Cerebellar cortex (tissue), 1 donor: Measurements from ENCODE around the gene BTD.

ENCODE experiments used
- DNase-seq: peaks from one replicate; pipeline ENCODE4 v3.0.0-alpha.2; 2015; ENCODE audit warnings: low spot score

BTD gene

DNA sequence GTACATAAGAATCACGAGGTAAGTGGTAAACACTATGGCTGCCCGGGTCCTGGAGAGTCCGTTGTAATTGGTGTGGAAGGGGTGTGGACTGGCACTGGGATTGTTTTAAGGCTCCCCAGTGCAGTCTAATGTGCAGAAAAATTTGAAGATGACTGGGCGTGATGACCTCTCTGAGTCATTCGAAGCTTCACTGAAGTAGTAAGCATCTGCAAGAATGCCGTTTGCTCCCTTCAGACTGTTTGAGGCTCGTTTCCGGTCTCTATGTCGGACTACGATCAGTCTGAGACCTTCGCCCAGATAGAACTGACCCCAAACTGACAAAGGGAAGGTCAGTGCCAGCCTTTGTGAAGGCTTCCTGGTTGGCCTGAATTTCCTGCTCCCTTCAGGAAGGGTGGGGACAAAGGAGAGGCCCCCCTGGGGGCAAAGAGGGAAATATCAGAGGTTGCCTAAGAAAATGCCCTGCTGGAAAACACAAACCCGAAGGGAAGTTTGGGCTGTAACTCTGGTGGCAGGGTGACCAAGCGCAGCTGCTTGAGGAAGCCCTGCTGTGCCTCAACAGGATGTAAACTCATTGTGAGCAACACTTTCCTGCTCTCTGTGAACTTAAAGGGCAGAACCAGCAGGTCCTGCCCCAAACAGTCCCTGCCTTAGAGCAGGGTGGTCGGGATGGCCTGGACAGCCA is 34.6 kb downstream of the BTD start:
- DNase-seq = no peak

GRCh38 chr3:15637131-15637951 is 35.8 kb downstream of the BTD start:
- DNase-seq = peak; percentile 72

DNA sequence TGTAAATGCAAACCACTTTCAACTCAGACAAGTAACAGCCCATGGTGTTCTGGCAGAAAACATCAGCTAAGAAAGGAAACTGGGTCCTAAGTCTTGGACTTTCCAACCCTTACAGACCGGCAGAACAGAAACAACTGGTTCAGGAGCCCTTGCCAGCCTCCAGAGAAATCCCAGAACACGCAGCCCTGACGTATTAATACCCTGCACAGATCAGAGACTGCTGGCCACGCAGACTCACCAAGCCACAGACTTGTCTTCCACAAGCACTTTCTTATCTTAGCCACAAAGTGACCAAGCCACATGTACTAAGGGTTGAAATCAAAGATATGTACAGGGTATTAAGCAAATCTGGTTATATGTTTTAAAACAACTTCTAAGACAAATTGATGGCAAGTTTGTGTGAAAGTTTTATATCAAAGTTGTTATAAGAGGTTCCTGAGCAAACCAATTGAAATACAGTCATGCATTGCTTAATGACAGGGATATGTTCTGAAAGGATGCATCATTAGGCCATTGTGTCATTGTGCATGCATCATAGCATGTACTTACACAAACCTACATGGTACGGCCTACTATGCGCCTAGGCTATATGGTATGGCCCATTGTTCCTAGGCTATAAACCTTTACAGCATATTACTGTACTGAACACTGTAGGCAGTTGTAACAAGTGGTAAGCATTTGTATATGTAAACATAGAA is 36.8 kb downstream of the BTD start:
- no peak for DNase-seq

GRCh38 chr3:15638891-15639262 is 37.3 kb downstream of the BTD start:
- DNase-seq = no peak

DNA sequence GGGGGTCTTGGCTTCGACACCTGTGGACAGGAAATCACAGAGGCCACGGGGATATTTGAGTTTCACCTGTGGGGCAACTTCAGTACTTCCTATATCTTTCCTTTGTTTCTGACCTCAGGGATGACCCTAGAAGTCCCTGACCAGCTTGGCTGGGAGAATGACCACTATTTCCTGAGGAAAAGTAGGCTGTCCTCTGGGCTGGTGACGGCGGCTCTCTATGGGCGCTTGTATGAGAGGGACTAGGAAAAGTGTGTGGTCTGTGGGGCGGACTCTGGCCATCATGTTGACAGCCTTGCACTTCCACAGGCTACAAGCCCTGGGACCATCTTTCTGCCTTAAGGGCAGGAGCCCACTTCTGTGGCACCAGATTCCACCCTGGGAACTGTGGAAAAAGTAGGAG is 43.7 kb downstream of the BTD start:
- no peak for DNase-seq

DNA sequence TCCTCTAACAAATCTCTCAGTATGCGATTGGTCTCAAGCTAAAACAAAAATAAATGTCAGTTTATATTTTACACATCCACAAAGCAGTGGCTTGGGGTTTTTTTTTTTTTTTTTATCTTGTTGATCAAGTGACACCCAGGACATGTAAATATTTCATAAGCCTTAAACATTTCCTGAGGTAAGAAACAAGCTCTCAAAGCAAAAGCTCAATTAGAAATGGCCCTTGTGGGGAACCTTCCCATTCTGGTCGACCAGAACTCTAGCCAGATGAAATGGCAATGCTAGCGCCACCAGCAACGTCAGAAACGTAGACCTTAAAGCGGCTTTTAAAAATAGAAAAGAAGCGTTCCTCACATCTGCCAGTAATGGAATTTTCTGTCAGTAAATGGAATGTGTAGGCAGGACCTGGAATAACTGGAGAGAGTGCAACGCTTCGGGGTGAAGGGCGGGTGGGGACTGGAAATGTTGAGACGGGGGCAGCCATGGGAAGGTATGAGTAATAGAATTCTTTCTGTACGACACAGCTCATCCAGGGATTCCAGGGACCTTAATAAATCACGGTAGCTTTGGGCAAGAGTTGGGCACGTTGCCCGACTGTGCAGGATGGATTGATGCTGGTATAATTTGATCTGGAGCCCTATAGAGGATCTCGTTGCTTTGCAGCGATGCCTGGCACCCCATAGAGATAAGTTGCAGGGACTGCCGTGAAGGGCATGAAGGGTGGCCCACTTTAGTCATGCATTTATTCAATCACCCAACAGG is 44.4 kb downstream of the BTD start:
- no peak for DNase-seq

DNA sequence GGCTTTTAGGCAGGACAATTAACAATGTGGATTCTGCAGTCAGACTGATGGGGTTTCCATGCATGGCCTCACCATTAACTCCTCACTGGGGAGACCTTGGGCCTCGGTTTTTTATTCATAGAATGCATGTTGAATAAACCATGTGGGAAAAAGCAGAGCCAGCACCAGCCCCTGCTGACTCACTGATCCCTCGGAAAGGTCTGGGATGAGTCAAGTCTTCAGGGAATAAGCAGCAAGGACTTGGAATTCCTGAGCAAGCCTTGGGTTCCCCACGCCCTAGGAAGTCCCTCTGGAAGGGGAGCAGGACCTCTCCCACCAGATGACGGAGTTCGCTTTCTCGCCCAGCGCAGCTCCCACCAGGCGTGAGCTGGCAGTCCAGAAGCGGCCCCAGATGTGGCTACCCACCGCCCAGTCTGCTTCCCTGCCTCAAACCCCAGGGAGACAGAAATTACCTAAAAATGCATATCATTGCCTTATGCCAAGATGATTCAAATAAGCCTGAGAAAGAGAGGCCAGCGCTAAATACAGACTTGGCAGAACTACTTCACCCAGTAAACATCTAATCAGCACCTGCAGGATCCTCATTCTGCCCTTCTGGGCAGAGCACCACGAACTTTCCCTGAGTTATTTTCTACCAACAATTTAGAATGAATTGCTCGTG is 45.4 kb downstream of the BTD start:
- DNase-seq = peak; percentile 36

- no peak for DNase-seq
These were observed 46.1 kb downstream of the BTD start for GRCh38 chr3:15647611-15648167.

DNA sequence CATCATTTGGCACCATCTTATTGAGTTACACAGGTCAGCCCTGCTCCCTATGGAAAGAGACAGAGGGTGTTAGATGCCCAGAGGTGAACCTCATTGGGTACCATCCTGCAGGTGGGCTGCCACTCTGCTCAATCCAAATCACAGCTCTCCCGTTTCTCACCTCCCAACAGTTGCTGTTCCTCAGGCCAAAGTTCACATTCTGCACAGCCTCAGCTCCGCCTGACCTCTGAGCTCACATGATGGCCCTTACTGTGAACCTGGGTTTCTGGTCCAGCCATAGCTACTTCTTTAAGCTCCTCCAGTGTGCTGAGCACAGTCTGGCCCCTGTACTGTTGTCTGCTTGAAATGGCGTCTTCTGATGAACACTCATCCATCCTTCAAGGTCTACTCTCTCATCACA is 47.8 kb downstream of the BTD start:
- DNase-seq = no peak

- no peak for DNase-seq
These were observed 48.3 kb downstream of the BTD start for GRCh38 chr3:15649858-15650257.

DNA sequence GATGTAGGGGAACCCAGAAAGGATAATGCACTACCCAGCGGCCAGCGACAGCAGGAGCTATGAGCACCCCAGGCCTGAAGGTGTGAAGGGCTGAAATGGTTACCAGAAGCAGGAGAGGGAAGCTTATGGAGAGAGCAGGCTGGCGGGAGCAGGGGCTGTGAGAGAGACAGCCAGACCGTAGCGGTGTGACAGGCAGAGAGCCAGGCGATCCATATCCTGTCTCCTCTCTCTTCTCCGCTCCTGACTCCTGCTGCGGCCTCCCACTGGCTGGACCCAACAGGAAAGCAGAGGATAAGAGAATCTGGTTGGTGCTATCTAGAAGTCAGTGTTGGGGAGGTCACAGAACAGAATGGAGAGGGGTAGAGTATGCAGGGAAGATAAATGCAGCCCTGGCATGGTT is 49.9 kb downstream of the BTD start:
- peak; percentile 28 for DNase-seq

- no peak for DNase-seq
These were observed 51.8 kb downstream of the BTD start for GRCh38 chr3:15653321-15653720.

DNA sequence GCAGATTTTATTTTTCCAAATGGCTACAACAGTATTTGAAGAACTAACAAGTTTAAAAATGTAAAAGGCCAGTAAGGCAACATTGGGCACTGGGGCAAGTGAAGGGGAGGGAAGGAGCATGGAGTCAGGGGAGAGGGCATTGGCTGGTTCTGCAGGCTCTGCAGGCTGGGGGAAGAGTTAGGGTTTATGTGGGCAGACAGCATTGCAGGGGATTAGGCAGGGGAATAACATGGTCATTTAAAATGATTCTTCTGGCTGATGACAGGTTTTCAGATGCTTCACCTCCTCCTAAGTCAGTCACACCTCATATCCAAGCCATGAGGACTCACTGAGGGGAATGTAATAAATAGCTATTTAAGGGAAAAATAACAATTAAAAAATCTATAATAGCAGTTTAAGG is 52.6 kb downstream of the BTD start:
- no peak for DNase-seq

GRCh38 chr3:15654891-15655290 is 53.3 kb downstream of the BTD start:
- no peak for DNase-seq

DNA sequence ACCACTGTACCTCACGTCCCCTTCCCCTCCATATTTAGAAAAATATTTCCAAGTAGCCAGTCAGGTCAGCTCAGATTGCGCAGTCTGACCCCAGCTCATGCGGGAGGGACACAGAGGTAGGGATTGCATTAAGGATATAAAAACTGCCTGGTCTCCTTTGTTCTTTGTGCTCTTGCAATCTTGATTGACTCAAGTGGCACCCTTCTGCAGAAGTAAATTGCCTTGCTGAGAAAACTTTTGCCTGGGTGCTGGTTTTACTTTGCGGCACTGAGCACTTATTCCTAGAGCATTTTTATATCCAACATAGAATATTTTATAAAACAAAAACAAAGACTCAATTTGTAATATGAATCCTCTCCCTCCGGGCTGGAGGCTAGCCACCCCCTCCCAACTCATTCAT is 54.8 kb downstream of the BTD start:
- DNase-seq = no peak

DNA sequence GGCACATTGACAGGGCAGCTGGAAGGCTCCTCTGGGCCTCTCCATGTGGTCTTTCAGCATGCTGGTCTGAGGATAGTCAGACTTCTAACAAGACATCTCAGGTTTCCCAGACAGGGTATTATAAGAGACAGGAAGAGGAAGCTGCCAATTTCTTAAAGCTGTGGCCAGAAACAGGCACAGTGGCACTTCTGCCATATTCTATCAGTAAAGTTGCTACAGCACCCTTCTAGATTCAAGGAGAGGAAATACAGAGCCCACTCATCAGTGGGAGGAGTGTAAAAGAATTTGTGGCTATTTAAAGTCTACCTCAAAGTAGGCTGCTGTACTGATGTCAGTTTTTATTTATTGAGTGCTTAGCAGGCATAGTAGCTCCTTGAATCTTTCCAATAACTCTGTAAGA is 55.5 kb downstream of the BTD start:
- DNase-seq = no peak

GRCh38 chr3:15659254-15659975 is 57.9 kb downstream of the BTD start:
- peak; percentile 43 for DNase-seq

DNA sequence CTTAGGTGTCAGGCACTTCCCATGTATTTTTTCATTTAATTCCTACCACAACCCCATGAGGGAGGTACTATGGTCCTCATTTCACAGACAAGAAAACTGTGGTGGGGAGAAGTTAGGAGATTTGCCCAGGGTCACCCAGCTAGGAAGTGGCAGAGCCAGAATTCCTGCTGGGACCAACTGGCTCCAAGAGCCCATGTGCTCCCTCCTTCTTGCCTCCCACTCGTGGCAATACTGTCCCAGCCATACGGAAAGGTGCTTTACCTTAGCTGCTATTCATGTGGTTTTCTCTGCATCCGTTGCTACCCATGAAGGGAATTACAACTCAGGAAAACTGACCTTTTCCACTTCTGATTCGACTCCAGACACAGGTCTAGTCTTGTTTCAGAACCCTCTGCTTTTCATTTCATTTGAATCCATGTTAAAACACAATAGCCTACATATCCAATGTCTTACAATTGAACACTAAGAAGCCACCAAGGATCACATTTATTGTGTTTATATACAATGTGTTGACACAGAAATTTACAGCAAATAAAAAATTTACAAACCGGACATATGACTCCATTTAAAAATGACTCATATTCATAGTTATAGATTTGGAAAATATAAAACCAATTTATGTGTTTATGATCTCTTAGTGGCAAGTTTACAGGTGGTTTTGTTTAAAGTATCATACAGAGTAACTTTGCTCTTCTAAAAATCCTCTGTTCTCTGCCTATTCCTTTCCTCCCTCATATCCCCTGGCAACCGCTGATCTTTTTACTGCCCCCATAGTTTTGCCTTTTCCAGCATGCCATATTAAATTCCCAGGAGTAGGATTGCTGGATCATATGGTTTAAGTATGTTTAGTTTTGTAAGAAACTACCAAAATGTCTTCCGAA is 58.8 kb downstream of the BTD start:
- DNase-seq = peak; percentile 54

DNA sequence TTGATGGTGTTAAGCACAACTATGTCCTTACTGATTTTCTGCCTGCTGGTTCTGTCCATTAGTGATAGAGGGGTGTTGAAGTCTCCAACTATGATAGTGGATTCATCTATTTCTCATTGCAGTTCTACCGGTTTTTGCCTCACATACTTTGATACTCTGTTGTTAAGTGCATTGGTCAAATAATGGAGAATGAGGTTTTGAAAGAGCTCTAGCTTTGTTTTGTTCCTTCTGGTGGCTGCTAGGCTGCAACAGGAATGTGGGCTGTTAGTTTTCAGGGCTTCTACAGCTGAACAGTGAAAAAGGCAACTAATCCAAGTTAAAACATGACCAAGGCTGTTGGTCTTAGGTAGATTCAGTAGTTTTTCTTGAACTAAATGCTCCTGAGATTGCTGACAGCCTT is 62.6 kb downstream of the BTD start:
- DNase-seq = no peak
